Measurements from ENCODE around the gene CLIP1.

CLIP1 gene

DNA sequence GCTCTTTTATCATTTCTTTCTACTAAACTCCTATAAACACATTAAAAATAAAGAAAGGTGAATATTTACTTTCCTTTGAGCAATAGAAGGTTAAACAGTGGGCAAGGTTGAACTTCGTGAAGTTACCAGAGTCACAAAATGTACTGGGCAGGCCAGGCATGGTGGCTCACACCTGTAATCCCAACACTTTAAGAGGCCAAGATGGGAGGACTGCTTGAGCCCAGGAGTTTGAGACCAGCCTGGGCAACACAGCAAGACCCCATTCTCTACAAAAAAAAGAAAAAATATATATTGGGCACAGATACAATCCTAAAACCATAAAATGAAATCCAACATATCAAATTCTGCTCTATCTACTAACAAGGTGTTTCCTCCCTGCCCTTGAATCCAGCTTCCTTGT, 95.5 kb downstream of the CLIP1 start:
- no peak for TF ChIP-seq TEAD4 (IDR thresholded peaks at IDR 0.05)
- no peak for TF ChIP-seq NFIC (IDR thresholded peaks at IDR 0.05)
- TF ChIP-seq REST (IDR thresholded peaks at IDR 0.05; ENCODE audit: low read depth): no peak
- TF ChIP-seq USF1 (IDR thresholded peaks at IDR 0.05): no peak
- TF ChIP-seq RAD21 (IDR thresholded peaks at IDR 0.05; ENCODE audit: low read depth): no peak
- TF ChIP-seq ZBTB7A (IDR thresholded peaks at IDR 0.05; ENCODE audit: low read depth): no peak
- no peak for TF ChIP-seq CEBPB (IDR thresholded peaks at IDR 0.05)
- no peak for TF ChIP-seq YY1 (IDR thresholded peaks at IDR 0.05; ENCODE audit: low read depth)
- TF ChIP-seq, protein P1, sequence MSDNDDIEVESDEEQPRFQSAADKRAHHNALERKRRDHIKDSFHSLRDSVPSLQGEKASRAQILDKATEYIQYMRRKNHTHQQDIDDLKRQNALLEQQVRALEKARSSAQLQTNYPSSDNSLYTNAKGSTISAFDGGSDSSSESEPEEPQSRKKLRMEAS (IDR thresholded peaks at IDR 0.05): no peak

DNA sequence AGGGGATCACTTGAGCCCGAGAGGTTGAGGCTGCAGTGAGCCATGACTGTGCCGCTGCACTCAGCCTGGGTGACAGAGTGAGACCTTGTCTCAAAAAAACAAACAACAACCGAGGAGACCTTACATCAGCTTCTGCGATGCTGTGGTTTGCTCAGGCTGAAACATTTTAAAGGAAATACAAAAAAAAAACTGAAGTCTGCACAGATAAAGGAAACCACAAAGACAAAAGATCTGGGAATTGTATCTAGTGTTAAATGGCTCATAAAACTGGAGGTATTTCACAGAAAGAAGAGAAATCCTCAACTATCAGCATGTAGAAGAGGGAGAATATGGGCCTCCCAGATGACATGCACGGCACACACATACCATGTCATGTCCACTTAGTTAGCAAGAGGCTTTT, 95.9 kb downstream of the CLIP1 start:
- TF ChIP-seq, protein P1 (IDR thresholded peaks at IDR 0.05): no peak
- TF ChIP-seq YY1 (IDR thresholded peaks at IDR 0.05; ENCODE audit: low read depth) (no peak), CEBPB (IDR thresholded peaks at IDR 0.05) (no peak), NFIC (IDR thresholded peaks at IDR 0.05) (no peak), FOXM1 (IDR thresholded peaks at IDR 0.05; ENCODE audit: borderline replicate concordance, low read depth) (no peak), REST (IDR thresholded peaks at IDR 0.05; ENCODE audit: low read depth) (no peak), TAF1 (IDR thresholded peaks at IDR 0.05; ENCODE audit: low read depth) (no peak), TCF12 (IDR thresholded peaks at IDR 0.05; ENCODE audit: low read depth) (no peak), CREB1 (IDR thresholded peaks at IDR 0.05; ENCODE audit: low read depth) (no peak), TEAD4 (IDR thresholded peaks at IDR 0.05) (no peak), USF1 (IDR thresholded peaks at IDR 0.05) (no peak), EP300 (IDR thresholded peaks at IDR 0.05; ENCODE audit: borderline replicate concordance) (no peak), EGR1 (IDR thresholded peaks at IDR 0.05) (no peak), RAD21 (IDR thresholded peaks at IDR 0.05; ENCODE audit: low read depth) (no peak), ZBTB7A (IDR thresholded peaks at IDR 0.05; ENCODE audit: low read depth) (no peak)

DNA sequence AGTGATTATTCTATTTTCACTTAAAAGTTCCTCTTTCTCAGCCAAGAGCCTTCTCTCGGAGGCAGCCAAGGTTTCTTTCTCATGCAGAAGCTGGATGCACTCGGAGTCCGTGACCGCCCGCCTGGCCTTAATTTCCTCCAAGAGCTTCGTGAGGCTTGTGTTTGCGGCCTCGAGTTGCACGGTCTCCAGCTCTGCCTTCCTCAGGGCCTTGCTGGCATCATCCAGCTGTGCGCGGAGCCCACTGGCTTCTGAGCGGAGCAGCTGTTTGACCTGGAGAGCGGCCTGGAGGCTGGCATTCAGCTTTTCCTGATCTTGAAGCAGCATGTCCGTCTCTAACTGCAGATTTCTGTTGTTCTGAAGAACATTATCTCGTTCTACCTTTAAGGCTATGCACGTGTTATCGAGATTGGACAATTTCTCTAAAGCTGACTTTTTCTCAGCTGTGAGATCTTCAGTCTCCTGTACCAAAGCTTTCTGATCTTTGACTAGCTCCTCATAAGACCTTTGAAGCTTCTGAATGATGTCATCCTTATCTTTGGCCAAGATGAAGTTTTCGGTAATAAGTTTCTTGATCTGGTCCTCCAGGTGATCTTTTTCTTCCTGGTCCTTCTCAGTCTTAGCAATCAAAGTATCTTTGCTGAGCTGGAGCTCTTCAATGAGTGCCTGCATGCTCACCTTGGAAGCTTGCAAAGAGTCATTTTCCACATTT, 99.0 kb downstream of the CLIP1 start:
- no peak for TF ChIP-seq YY1 (IDR thresholded peaks at IDR 0.05; ENCODE audit: low read depth)
- no peak for TF ChIP-seq REST (IDR thresholded peaks at IDR 0.05; ENCODE audit: low read depth)
- no peak for TF ChIP-seq TAF1 (IDR thresholded peaks at IDR 0.05; ENCODE audit: low read depth)
- TF ChIP-seq USF1 (IDR thresholded peaks at IDR 0.05): no peak
- no peak for TF ChIP-seq FOXM1 (IDR thresholded peaks at IDR 0.05; ENCODE audit: borderline replicate concordance, low read depth)

GRCh38 chr12:122322501-122322900, 100.0 kb downstream of the CLIP1 start:
- TF ChIP-seq TAF1 (IDR thresholded peaks at IDR 0.05; ENCODE audit: low read depth) (no peak), REST (IDR thresholded peaks at IDR 0.05; ENCODE audit: low read depth) (no peak), CREB1 (IDR thresholded peaks at IDR 0.05; ENCODE audit: low read depth) (no peak), EGR1 (IDR thresholded peaks at IDR 0.05) (no peak), RAD21 (IDR thresholded peaks at IDR 0.05; ENCODE audit: low read depth) (no peak), FOXM1 (IDR thresholded peaks at IDR 0.05; ENCODE audit: borderline replicate concordance, low read depth) (no peak)
- TF ChIP-seq, protein P1 (IDR thresholded peaks at IDR 0.05): no peak
